Keratinocyte (primary cell): ENCODE measurements around the gene PPP2R5C. TPM values are rescaled to one million over a fixed set of nuclear protein-coding genes. Genes with fewer than 3 reads are reported as not detected.

Experiments
- DNase-seq: peaks from one replicate; pipeline ENCODE4 v3.0.0-alpha.2; 2011; ENCODE audit warnings: low read depth, missing footprints, low spot score
- FAIRE-seq: peaks from 2 replicates; lab custom pipeline; 2011; peaks lifted over from hg19 to GRCh38; lab: Jason Lieb, UNC
- H2AFZ ChIP-seq: 2 replicates; pipeline ENCODE4 v1.6.0; 2012; ENCODE audit warnings: low read length, control low read depth, inconsistent platforms; ENCODE audit not compliant: control insufficient read depth
- H3K27ac ChIP-seq: 2 replicates; pipeline ENCODE4 v1.5.1; 2011; ENCODE audit warnings: low read length; ENCODE audit not compliant: control insufficient read depth, insufficient read depth
- H3K27me3 ChIP-seq: 3 replicates; pipeline ENCODE4 v1.6.0; 2011; ENCODE audit warnings: low read length; ENCODE audit not compliant: control insufficient read depth, insufficient read depth; ENCODE audit errors: extremely low read depth
- H3K36me3 ChIP-seq, 2 experiments: 2 replicates in 1 of 2; 3 replicates in 1 of 2; pipeline ENCODE4 v1.5.1; 2011; ENCODE audit warnings: low read length in 2 of 2, mild to moderate bottlenecking in 1 of 2; ENCODE audit not compliant: control insufficient read depth in 2 of 2, insufficient read depth in 2 of 2; ENCODE audit errors: extremely low read depth in 1 of 2
- H3K4me1 ChIP-seq: 3 replicates; pipeline ENCODE4 v1.5.1; 2011; ENCODE audit warnings: low read length; ENCODE audit not compliant: control insufficient read depth, insufficient read depth; ENCODE audit errors: extremely low read depth
- H3K4me2 ChIP-seq: 3 replicates; pipeline ENCODE4 v1.6.0; 2011; ENCODE audit warnings: low read depth, low read length; ENCODE audit not compliant: control insufficient read depth, insufficient read depth; ENCODE audit errors: extremely low read depth
- H3K4me3 ChIP-seq, 3 experiments: fragments of 200-600 bp in 1 of 3; sonication (generic) in 1 of 3; 2 replicates in 2 of 3; 3 replicates in 1 of 3; pipeline ENCODE4 v1.5.1; 2011 to 2016; ENCODE audit warnings: low read length in 3 of 3, mild to moderate bottlenecking in 3 of 3, control low read depth in 2 of 3, inconsistent platforms in 1 of 3, low read depth in 1 of 3, mixed read lengths in 1 of 3, mixed run types in 1 of 3, moderate library complexity in 1 of 3; ENCODE audit not compliant: control insufficient read depth in 2 of 3, insufficient read depth in 2 of 3; ENCODE audit errors: extremely low read depth in 1 of 3
- H3K79me2 ChIP-seq: 2 replicates; pipeline ENCODE4 v1.6.0; 2012; ENCODE audit warnings: low read length; ENCODE audit not compliant: control insufficient read depth, insufficient read depth
- H3K9ac ChIP-seq: 3 replicates; pipeline ENCODE4 v1.6.0; 2011; ENCODE audit warnings: low read length; ENCODE audit not compliant: control insufficient read depth, insufficient read depth; ENCODE audit errors: extremely low read depth
- H3K9me1 ChIP-seq: 3 replicates; pipeline ENCODE4 v1.6.0; 2011; ENCODE audit warnings: low read length; ENCODE audit not compliant: control insufficient read depth, insufficient read depth; ENCODE audit errors: extremely low read depth
- H3K9me3 ChIP-seq: 2 replicates; pipeline ENCODE4 v1.5.1; 2012; ENCODE audit warnings: low read depth, low read length; ENCODE audit not compliant: control insufficient read depth
- H4K20me1 ChIP-seq: 3 replicates; pipeline ENCODE4 v1.6.0; 2011; ENCODE audit warnings: low read length; ENCODE audit not compliant: control insufficient read depth, insufficient read depth; ENCODE audit errors: extremely low read depth
- EZH2 ChIP-seq: IDR thresholded peaks from one replicate; pipeline ENCODE4 v1.6.1; 2012; ENCODE audit warnings: inconsistent platforms, mild to moderate bottlenecking, low read length, moderate library complexity
- dilution Hi-C: fragments of 300-500 bp; cut with MboI; formaldehyde crosslinking; loops from one replicate; pipeline ENCODE4 v1.7.0; 2020; ENCODE audit warnings: low sequenced_read_pairs; ENCODE audit not compliant: extremely low pct_ligation_motif_present
- polyA plus RNA-seq, 5 experiments: library from polyadenylated mRNA; depleted of rRNA in 3 of 5; stranded (reverse) in 3 of 5; stranded (forward) in 1 of 5; unstranded in 1 of 5; fragments of >200 nt; gene quantifications; 1 replicate in 1 of 5; 2 replicates in 3 of 5; 3 replicates in 1 of 5; pipeline versions ENCODE4 v1.2.1 to v1.2.3, GENCODE V29; 2011 to 2012; ENCODE audit warnings: missing spikeins in 2 of 5, low read depth in 1 of 5, low replicate concordance in 1 of 5
- TF ChIP-seq, protein P1 (sequence below), 3 experiments: IDR thresholded peaks in 1 of 3; conservative IDR thresholded peaks in 1 of 3; optimal IDR thresholded peaks in 1 of 3; 2 replicates in 2 of 3; 3 replicates in 1 of 3; pipeline versions ENCODE3 to v1.5.1; 2011; ENCODE audit warnings: low read length in 3 of 3, mild to moderate bottlenecking in 3 of 3, moderate library complexity in 2 of 3, control low read depth in 1 of 3, inconsistent platforms in 1 of 3; ENCODE audit not compliant: insufficient read depth in 2 of 3; ENCODE audit errors: extremely low read depth in 1 of 3

Gene PPP2R5C
- polyA plus RNA-seq, 1 donor (not counting 4 experiments of a cell fraction or from before 2014, with no cell fraction given) = 105 TPM

DNA sequence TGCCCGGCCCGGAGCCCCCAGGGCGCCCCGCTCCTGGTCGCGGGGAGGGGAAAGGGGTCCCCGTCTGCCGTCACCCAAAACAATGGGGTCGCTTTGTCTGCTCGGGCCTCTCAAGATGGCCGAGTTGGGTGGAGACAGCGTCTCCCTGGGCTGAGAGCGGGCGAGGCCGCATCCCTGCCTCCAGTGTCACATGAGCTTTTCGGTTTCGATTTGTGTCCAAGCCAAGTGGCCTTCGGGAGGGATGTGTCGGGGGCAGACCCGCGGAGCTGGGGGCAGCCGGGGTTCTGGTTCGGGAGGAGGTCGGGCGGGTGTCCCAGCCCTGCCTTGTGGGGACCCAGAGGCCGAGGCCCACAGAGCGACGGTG lies 203.7 kb downstream of the PPP2R5C start:
- H3K9ac ChIP-seq = peak overlapping the region; percentile 81
- dilution Hi-C loops = no loop called here
- no peak for DNase-seq
- H2AFZ ChIP-seq = peak overlapping the region; percentile 29
- peaks cover 5 to 13% of the 10 kb centered on the region in 2 experiments for H3K36me3 ChIP-seq
- H3K4me2 ChIP-seq = peak overlapping the region; percentile 93
- H3K27ac ChIP-seq = peak overlapping the region; percentile 66
- no peaks in the 10 kb centered on the region for H4K20me1 ChIP-seq
- no peak for TF ChIP-seq EZH2
- TF ChIP-seq, protein P1, sequence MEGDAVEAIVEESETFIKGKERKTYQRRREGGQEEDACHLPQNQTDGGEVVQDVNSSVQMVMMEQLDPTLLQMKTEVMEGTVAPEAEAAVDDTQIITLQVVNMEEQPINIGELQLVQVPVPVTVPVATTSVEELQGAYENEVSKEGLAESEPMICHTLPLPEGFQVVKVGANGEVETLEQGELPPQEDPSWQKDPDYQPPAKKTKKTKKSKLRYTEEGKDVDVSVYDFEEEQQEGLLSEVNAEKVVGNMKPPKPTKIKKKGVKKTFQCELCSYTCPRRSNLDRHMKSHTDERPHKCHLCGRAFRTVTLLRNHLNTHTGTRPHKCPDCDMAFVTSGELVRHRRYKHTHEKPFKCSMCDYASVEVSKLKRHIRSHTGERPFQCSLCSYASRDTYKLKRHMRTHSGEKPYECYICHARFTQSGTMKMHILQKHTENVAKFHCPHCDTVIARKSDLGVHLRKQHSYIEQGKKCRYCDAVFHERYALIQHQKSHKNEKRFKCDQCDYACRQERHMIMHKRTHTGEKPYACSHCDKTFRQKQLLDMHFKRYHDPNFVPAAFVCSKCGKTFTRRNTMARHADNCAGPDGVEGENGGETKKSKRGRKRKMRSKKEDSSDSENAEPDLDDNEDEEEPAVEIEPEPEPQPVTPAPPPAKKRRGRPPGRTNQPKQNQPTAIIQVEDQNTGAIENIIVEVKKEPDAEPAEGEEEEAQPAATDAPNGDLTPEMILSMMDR (optimal IDR thresholded peaks at IDR 0.05 in 1 of 3, IDR thresholded peaks at IDR 0.05 in 1 of 3, conservative IDR thresholded peaks at IDR 0.05 in 1 of 3; ENCODE audit: extremely low read depth in 1 of 3, insufficient read depth in 2 of 3, low read length in 3 of 3) = no peak
- H3K4me1 ChIP-seq = peaks cover 26% of the 10 kb centered on the region
- no peaks in the 10 kb centered on the region for H3K9me3 ChIP-seq
- no peaks in the 10 kb centered on the region for H3K27me3 ChIP-seq
- FAIRE-seq = no peak
- peaks cover 3% of the 10 kb centered on the region for H3K9me1 ChIP-seq
- peaks cover 57% of the 10 kb centered on the region for H3K79me2 ChIP-seq
- peak overlapping the region; percentile 90 to 95 (median 91) for H3K4me3 ChIP-seq

DNA sequence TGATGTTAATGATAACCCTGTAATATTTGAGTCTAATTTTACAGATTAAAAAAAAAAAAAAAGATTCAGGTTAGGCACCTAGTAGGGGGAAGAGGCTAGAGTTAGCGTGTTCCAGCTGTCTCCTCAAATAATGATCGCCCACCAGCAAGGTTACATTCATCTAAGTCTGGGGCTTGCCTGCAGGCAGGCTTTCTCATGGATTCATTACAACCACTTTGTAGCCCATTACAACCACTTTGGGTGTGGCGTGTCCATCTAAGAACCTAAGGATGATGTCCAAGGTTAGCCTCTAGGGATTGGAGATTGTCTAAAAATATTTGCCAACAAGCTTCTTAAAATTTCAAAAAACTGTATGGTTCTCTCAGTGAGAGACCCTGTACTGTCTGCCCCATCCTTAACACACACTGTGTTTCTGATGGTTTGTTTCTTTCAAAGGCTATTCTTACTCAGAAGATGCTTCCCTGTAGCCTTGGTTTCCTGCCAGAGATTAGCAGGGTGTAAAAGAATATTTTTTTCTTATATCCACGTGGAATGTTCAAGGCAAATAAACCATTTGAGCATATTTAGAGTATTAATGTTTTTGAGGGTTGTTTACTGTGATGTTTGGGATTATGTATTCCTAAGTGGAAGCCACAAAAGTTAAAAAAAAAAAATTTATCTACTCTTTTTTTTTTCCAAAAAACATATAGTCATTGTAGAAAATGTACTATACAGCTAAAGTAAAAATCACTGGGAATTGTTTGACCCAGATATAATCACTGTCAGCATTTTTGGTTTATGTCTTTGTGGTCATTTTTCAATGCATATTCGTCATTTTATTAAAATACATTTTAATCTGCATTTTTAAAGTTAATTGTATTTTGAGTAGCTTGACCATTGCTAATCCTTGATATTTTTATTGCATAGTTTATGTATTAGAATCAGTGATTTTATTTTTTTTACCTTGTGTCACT lies 204.5 kb downstream of the PPP2R5C start:
- Histone ChIP-seq H3K4me3 (peak overlapping the region; percentile 90 to 95 (median 91)), H3K27me3 (no peaks in the 10 kb centered on the region), H2AFZ (no peak overlapping the region), H3K4me2 (peak overlapping the region; percentile 93), H3K9ac (peak overlapping the region; percentile 81), H3K27ac (peak overlapping the region; percentile 66), H3K79me2 (peaks cover 64% of the 10 kb centered on the region), H3K9me1 (peaks cover 3% of the 10 kb centered on the region), H3K9me3 (no peaks in the 10 kb centered on the region), H3K36me3 (peaks cover 5 to 13% of the 10 kb centered on the region in 2 experiments), H4K20me1 (no peaks in the 10 kb centered on the region), H3K4me1 (peaks cover 28% of the 10 kb centered on the region)
- no peak for FAIRE-seq
- dilution Hi-C loops = no loop called here
- TF ChIP-seq EZH2 = no peak
- TF ChIP-seq, protein P1 (optimal IDR thresholded peaks at IDR 0.05 in 1 of 3, IDR thresholded peaks at IDR 0.05 in 1 of 3, conservative IDR thresholded peaks at IDR 0.05 in 1 of 3; ENCODE audit: extremely low read depth in 1 of 3, insufficient read depth in 2 of 3, low read length in 3 of 3) = no peak
- DNase-seq = no peak
